ENCODE measurements around the gene SMC6. TPM values are rescaled to one million over a fixed set of nuclear protein-coding genes. Genes with fewer than 3 reads are reported as not detected.

Gene SMC6
- total RNA-seq, 2 experiments from 2014 or later, result 22.4 to 25.8 TPM

- CTCF ChIA-PET, result interaction anchor here (2.8 kb wide), 1 partner anchor 10 kb away, joined by 13 read pairs; no protein-coding TSS in a partner anchor
- POLR2A ChIA-PET, result no interaction called here
Observed at GRCh38 chr2:17661460-17661859, 92.2 kb downstream of the SMC6 start.

GRCh38 chr2:17660219-17660618 lies 93.4 kb downstream of the SMC6 start:
- CTCF ChIA-PET, result interaction anchor here (2.8 kb wide), 1 partner anchor 11 kb away, joined by 13 read pairs; no protein-coding TSS in a partner anchor
- POLR2A ChIA-PET, result no interaction called here

- POLR2A ChIA-PET, result no interaction called here
Observed at GRCh38 chr2:17658251-17658843, 95.3 kb downstream of the SMC6 start.

DNA sequence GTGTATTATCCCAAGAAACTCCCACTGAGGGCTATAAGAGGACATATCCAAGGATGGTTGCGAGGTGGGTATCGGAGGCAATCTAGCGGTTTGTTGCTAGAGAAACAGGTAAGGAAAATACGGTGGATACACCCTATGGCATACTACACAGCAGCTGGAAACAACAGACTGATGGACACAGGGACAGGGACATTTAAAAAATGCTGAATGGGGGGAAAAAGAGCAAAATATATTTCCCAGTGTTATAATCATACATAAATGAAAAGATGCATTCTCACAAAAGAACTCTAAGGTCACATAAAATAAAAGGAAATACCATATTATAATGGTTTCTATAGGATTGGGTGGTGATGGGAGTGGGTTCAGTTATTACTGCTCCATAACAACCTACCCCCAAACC lies 95.9 kb downstream of the SMC6 start:
- POLR2A ChIA-PET, result no interaction called here
- CTCF ChIA-PET, result interaction anchor here (1.3 kb wide), 1 partner anchor 14 kb away, joined by 4 read pairs; no protein-coding TSS in a partner anchor

More at GRCh38 chr2:17658251-17658843, 95.3 kb downstream of the SMC6 start:
- CTCF ChIA-PET, result interaction anchor here (1.3 kb wide), 1 partner anchor 13 kb away, joined by 4 read pairs; no protein-coding TSS in a partner anchor

- CTCF ChIA-PET, result no interaction called here
- POLR2A ChIA-PET, result interaction anchor here (0.6 kb wide), 1 partner anchor 10 kb away, joined by 3 read pairs; no protein-coding TSS in a partner anchor
Observed at GRCh38 chr2:17652681-17653394, 100.8 kb downstream of the SMC6 start.

DNA sequence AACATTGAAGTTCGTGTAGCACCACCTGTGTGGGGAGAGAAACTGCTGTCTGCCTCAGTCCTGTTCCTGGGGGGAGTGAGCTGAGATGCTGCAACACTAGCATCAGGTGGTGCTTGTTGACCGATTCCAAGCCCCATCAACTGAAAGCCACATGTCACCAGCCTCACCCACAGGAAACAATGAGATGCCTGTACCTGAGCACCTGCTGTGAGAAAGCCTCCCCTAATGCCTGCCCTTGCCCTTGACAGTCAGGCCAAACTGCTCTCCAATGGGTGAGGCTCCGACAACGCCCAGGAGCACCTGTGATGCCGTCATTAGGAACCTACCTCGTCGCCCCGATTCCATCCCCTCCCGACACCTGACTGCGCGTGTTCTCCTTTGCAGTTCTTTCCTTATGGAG lies 104.6 kb downstream of the SMC6 start:
- POLR2A ChIA-PET, result no interaction called here
- CTCF ChIA-PET, result no interaction called here

GRCh38 chr2:17648581-17648980 lies 105.0 kb downstream of the SMC6 start:
- CTCF ChIA-PET, result interaction anchor here (5.0 kb wide), 1 partner anchor 22 kb away, joined by 27 read pairs; no protein-coding TSS in a partner anchor

DNA sequence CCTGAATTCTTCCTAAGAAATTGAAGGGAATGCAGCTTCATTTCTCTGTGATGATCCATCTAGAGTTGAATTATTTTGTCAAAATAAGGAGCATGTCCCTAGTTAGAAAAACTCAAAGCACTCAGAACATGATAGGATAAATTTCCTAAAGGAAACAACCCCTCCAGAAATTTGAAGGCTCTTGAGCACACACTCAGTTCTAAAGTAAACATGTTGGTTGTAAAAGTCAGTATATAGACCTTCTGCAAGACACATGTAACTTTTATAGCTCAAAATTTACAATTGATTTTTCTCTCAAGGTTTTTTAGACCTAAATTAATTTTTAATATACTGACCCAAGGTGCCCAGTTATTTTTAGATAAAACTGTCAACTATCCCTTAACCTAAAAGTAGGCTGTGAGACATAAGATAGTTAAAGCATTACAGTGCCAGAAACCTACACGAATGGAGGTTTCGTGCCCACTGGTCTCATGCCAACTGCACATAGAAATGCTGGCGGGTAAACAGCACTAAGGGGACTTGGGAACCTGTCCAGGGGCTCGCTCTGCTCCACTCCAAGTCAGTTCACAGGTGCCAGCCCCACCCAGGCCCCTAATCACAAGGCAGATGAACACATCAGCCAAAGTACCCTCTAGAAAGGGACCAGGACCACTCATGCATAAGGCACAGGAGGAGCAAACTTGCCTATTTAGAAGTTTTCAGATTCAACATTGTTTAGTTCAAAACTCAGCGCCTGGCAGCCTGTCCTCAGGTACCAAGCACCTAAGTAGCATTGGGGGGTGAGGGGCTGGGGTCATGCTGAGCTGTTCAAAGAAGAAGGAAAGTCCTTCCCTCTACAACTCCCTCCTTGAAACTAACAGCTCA lies 106.5 kb downstream of the SMC6 start:
- ChIA-PET CTCF (interaction anchor here (5.0 kb wide), 1 partner anchor 24 kb away, joined by 27 read pairs; no protein-coding TSS in a partner anchor), POLR2A (no interaction called here)

More at GRCh38 chr2:17648581-17648980, 105.0 kb downstream of the SMC6 start:
- POLR2A ChIA-PET, result no interaction called here

DNA sequence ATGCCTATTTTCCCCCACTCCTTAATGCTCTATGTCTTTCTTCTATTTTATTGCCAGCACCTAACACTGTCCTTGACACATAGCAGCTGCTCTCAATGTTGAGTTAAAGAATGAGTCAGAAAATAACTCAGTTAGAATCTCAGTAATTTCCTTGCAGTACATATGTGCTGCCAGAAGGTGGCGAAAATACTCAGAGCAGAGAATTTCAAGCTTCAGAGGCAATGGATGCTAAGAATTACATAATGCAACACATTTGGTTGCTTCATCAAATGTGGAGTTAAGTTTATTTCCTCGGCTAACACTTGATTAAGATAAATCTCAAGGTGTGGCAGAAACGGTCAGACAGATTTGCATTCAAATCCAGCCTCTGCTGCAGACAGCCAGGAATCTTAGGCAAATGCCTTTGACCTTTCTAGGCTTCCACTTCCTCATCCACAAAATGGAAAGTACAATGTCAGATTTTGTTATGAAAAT lies 107.5 kb downstream of the SMC6 start:
- ChIA-PET CTCF (interaction anchor here (0.9 to 5.0 kb wide), 5 partner anchors 9 to 104 kb away, joined by 3 to 27 read pairs (median 4); no protein-coding TSS in a partner anchor), POLR2A (interaction anchor here (1.4 kb wide), 1 partner anchor 25 kb away, joined by 4 read pairs; no protein-coding TSS in a partner anchor)

DNA sequence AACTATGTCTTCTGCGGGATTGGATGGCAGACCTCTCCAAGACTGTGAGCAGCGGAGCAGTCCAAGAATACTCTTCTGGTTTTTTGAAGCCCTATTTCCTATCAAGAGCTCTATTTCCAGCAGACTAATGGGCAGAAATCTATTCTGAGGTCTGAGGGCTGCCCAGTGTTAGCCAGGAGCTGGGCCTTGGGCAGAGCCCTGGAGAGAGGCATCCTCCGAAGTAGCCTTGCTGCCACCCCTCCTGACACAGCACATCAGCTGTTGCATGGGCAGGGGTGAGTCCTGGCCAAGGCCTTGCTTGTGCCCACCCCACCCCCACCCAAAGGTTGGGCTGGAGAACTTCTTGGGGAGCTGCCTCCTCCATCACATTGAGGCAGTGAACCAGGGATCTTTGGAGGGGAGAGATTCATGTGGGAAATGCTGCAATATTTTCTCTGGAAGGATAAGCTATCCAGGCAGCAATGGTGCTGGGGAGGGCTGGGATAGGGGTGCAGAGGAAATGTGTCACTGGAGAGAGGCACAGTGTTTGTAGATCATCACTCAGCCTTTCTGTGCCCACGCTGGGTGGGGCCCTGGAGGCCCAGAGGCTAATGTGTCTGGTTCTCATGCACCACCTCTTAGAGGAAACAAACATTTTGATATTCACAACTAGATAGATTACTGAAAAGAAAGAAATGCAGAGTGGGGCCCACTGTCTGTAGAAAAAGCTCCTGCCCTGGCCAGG lies 108.5 kb downstream of the SMC6 start:
- ChIA-PET POLR2A (interaction anchor here (1.4 kb wide), 1 partner anchor 26 kb away, joined by 4 read pairs; no protein-coding TSS in a partner anchor), CTCF (interaction anchor here (1.1 to 5.0 kb wide), 4 partner anchors 10 to 105 kb away, joined by 3 to 27 read pairs (median 4); no protein-coding TSS in a partner anchor)

DNA sequence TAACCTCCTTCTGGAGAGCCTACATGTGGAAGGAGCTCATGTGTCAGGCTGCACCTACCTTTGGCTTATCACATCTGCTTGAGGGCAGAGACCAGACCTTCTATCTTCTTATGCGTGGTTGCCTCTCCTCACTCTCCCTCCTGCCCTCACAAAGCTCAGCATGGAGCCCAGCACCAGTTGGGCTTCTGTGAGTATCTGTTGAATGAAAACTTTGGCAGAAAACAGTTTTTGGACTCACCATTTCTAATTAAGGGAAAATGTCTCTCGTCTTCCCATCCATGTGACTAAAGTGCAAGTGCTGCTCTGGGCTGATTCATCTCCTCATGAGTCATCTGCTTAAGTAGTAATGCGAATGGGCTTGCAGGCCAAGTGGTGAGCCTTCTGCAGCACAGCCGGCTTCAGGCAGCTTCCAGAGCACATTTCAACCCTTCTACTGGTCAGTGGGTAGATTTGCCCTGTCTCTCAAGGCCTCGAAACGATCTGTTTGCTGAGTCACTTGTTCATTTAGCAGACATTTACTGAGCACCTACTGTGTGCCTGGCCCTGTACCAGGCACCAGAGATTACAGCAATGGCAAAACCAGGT lies 110.5 kb downstream of the SMC6 start:
- ChIA-PET POLR2A (no interaction called here), CTCF (no interaction called here)

DNA sequence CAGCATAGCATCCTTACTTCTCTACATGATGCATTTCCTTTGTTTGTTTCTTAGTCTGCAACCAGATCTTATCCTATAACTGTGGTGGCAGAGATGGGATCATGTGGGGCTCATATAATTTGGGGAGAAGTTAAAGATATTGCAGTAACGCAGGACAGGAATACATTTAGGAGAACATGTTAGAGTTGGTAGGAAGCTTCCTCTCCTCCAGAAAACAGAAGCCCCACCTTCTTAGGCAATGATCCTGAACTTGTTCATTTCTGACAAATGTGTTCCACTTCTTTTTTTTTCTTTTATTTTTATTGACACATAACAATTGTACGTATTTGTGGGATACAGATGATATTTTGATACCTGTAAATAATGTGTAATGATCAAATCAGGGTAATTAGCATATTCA lies 113.2 kb downstream of the SMC6 start:
- ChIA-PET POLR2A (no interaction called here), CTCF (interaction anchor here (0.6 kb wide), 1 partner anchor 190 kb away, joined by 3 read pairs; no protein-coding TSS in a partner anchor)

DNA sequence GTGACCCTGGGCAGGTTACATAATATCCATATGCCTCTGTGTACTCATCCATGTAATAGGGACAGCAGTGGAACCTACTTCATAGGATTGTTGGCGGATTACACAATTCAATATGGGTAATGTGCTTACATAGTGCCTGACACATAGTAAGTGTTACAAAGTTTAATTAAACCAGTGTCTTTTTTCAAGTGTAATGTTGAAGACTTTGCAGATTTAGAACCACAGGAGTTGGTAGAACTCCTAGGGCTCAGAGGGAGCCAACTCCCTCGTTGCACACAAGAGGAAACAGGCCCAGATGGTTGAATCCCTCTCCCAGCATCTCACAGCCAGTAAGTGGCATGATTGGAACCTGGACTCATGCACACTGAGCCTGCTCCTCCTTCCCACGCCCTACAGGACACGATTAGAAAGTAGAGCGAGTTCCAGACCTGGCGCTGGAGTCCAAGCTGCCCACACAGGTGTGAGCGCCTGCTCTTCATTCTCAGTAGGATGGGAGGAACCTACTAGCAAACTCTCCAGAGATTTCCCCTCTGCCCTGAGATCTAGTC lies 115.3 kb downstream of the SMC6 start:
- CTCF ChIA-PET, result no interaction called here
- POLR2A ChIA-PET, result no interaction called here

- CTCF ChIA-PET, result no interaction called here
Observed at GRCh38 chr2:17637131-17637906, 116.3 kb downstream of the SMC6 start.

DNA sequence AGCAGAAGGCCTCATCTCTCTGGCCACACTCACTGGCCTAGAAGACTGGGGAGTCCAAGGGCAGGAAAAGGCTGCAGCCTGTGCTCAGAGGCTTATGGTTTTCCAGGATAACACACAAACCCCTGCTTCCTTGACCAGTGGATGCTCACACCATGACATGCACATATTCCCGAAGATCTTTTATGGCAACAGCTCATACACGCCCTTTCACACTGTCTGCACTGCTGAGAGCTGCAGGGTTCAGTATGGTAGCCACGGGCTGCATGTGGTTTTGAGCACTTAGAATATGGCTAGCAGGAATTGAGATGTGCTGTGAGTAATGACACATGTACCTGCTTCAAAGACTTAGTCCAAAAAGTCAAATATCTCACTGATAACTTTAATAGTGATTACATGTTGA lies 117.4 kb downstream of the SMC6 start:
- ChIA-PET CTCF (no interaction called here), POLR2A (no interaction called here)

More at GRCh38 chr2:17637131-17637906, 116.3 kb downstream of the SMC6 start:
- POLR2A ChIA-PET, result no interaction called here

DNA sequence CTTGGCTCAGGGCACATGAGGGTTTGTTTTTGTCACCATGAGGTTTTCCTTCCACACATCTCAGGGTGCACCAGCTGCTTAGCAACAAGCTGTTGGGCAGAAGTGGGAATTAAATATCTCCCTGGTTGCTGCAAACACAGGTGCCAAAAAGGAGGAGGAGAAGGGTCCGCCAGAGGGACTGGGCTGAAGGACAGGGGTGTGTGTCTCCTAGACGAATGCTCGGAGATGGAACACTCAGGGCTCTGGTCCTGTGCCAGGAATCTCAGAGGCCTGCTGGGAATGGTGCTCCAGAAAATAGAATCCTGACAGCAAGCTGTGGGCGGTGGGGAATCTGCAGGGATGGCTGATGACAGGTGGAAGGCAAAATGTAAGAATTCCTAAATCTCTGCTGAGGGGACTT lies 118.6 kb downstream of the SMC6 start:
- CTCF ChIA-PET, result no interaction called here
- POLR2A ChIA-PET, result no interaction called here

DNA sequence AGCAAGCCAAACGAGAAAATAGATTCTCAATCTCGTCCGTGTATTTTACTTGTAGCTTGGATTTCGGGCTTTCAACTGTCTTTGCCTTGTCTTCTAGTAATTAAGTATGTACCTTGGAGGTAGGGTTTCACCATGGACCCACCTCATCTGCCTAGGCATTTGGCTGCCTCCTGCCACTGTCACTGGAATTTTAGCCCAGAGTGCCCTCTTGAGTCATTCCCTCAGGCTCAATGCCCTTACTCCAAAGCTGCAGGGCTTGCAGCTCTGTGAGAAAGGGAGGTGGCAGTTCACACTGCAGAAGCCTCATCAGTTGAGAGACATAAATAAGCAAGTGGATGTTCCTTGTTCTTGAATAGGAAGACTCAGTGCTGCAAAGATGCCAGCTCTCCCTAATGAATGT lies 123.5 kb downstream of the SMC6 start:
- ChIA-PET POLR2A (no interaction called here), CTCF (no interaction called here)
